Measurements from ENCODE around the gene FIG4.
"Not testable (repeated sequence)": the region's sequence is repeated elsewhere in the genome, so short reads cannot be mapped to it uniquely, and the experiment has no call there.

FIG4 gene

DNA sequence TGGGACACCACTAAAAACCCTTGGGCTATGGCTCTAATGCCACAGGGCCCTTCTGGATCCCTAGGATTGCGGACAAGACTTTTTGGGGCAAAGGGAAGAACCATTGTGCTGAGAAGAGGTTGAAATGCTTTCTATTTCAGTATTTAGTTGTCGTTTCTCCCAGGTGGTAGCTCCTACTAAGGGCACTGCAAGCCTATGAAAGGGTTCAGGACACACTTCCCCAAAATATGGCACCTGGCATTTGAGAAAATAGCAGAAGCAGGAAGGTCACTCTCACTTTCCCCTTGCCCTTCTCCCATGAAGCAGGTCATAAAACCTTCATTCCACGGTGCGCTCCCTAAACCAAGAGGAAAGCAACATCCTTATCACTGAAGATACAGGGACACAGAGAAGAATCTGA, 161.6 kb downstream of the FIG4 start:
- no peak for DNase-seq (ENCODE audit: low read depth in 2 of 3, low spot score in 2 of 3)

DNA sequence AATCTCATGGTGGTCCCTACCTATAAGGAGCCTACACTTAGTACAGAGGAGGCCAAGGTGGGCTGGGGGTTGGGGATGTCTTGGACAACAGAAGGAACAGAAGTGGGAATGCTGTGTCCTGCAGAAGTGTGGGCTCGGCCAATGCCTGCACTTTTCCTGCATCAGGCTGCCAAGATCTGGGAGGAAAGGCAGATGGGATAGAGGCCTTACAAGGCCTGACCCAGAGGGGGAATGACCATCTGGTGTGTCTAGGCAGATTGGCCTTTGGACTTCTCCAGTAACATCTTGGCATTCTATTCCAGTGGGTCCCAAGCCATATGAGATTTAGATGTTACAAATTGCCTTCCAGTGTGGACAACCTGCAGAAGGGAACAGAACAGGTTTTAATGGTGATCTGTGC, 162.3 kb downstream of the FIG4 start:
- no peak for DNase-seq (ENCODE audit: low read depth in 2 of 3, low spot score in 2 of 3)

DNA sequence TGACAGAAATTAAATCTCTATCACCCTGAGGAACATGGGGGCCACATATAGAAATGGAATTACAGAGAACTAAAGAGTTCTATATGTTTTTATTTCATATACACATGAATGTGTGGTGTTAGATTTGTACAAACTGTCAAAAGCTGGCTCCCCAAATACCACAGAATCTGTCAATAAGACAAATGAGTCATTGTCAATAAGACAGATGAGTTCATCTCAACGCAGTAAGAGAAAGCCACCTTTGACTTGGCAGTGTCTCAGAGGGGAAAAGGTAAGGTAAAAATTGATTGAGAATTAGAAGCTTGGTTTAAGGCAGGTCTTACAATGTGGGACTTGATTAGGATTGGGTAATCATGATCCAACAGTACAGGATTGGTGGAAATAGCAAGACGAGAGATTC, 162.9 kb downstream of the FIG4 start:
- no peak for DNase-seq (ENCODE audit: low read depth in 2 of 3, low spot score in 2 of 3)

DNA sequence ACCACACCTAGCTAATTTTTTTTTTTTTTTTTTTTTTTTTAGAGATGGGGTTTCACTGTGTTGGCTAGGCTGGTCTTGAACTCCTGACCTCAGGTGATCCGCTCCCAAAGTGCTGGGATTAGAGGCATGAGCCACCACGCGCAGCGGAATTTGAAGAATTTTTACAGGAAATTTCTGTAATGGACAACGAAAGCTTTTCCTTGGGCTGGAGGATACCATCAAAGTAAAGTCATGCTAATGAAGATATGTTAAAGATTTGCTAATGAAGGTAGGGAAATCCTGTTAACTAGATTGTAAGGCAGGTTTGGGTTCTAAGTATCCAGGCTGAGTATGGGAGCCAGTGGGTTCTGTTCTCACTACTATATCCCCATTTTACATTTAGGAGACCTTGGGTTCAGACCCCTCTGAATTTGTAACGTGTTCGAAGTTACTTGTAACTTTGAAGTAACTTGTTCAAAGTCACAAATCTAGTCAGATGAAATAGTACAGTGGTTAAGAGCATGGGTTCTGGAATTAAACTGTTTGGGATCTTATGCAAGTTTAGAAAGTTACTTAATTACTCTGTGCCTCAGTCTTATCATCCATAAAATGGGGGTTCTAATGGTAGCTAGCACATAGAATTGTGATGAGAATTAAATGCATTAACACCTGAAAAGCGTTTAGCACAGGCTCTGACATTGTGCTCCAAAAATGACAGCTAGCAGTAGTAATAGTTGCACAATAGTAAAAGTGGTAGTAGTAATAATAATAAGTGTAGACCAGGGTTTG, 163.6 kb downstream of the FIG4 start:
- no peak for DNase-seq (ENCODE audit: low read depth in 2 of 3, low spot score in 2 of 3)

DNA sequence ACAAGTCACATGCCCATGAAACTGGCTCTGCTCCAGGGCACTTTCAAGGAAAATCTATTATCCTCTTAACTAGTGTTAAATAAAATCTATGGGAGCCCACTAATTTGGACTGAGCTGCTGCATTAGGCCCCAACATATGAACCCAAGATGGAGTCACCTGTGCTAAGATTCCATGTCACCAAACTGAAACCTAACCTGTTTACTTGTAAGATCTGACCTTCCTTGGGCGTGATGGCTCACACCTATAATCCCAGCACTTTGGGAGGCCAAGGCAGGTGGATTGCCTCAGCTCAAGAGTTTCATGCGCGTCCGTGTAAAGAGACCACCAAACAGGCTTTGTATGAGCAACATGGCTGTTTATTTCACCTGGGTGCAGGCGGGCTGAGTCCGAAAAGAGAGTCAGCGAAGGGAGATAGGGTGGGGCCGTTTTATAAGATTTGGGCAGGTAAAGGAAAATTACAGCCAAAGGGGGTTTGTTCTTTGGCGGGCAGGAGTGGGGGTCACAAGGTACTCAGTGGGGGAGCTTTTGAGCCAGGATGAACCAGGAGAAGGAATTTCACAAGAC, 164.5 kb downstream of the FIG4 start:
- DNase-seq (ENCODE audit: low read depth in 2 of 3, low spot score in 2 of 3) = not testable (repeated sequence)

DNA sequence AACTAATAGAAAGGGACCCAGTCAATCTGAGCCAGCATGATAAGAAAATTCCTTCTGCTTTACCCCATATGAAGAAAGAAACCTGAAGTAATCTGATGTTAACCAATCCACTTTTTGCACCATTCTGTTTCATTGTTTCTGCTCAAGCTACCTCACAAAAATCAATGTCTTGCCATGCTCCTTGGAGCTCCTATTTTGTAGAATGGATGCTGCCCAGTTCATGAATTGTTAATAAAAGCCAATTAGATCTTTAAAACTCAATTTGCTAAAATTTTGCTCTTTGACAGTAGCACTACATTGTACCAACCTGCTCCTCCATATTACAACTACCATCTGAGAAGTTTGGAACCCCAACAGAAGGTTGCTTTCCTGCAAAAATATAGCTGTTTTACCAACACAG, 170.8 kb downstream of the FIG4 start:
- DNase-seq (ENCODE audit: low read depth in 2 of 3, low spot score in 2 of 3) = no peak

DNA sequence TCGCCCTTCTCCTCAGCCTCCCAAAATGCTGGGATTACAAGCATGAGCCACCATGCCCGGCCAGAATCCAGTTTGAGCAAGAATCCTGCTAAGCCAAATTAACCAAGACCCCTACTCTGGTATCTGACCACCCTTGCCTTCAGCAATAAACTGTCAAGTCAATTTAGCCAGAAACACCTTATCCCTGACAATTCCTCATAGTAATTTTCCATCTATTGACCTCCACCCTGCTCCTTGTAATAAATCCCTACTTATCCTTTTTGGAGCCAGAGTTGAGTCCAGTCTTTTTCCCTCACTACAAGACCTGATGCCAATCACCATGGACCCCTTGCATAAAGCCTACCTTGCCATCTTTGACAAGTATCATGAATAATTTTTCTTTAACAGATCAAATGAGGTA, 173.0 kb downstream of the FIG4 start:
- no peak for DNase-seq (ENCODE audit: low read depth in 2 of 3, low spot score in 2 of 3)

DNA sequence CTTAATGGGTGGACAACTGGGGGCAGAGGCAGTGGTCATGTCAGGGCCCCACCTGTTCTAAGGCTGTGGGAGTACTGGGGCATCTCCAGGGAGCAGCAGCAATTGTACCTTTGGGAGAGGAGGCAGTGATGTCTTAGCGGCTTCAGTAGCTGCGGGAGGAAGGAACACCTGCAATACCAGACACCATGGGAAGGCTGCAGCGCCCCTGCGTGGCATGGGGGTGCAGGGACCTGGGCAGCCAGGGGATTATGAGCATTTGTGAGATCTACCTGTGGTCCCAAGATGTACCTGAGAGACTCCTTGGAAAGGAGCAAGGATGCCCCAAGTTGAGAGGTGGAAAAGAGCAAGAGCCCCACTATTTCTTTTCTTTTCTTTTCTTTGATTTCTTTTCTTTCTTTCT, 174.9 kb downstream of the FIG4 start:
- DNase-seq (ENCODE audit: low read depth in 2 of 3, low spot score in 2 of 3) = no peak

DNA sequence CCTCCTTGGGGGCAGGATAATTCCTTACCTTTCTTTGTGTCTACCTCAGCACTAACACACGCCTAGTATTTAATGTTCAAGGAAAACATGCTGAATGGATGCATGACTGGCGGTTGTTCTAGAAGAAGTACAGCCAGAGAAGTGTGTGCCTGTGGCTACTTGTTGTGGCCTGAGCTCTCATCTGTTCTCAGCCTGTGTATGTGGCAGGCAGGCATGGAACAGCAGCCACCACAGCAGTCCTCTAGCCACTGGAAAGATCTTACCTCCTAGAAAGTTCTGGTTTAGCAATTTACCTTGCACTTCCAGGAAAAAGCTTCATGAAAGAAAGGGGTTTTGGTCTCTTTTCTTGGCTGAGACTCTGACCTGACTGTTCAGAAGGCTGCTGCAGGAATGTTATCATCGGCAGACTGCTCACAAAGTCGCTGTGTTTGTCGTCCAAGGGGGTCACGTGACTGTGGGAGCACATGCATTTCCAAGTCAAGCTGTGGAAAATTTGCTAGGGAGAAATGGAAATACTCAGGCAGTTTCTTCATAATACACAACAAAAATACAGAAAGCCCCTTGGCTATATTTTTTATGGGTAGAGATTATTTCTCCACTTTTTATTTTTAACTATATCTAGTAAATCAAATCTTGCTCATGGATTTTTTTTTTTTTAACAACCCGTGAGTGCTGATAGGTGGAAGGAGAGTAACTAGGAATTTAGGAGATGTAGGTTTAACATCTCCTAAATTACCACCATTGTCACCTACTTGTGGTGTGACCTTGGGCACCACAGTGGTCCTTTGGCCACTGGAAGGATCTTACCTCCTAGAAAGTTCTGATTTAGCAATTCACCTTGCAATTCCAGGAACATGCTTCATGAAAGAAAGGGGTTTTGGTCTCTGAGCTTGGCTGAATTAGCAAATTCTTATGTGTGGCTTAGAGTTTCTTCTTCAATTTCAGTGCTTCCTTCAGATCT, 176.2 kb downstream of the FIG4 start:
- DNase-seq (ENCODE audit: low read depth in 2 of 3, low spot score in 2 of 3) = no peak

DNA sequence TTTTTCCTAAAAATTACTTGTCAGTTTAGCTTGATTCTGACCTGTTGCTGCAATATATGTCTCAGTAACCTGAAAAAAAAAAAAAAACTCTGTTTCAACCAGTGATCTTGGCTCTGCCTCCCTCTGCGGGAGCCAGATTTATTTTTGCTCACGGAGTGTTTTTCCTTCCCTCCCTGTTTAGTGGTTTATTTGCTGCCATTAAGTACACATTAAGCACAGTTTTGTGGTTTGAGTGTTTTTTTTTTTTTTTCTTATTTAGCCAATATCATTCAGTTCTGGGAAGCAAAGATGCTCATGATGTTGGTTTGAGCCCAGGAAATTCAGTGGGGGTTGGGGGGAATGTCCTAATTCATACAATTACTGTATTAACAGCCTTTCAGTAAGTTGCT, 176.9 kb downstream of the FIG4 start:
- no peak for DNase-seq (ENCODE audit: low read depth in 2 of 3, low spot score in 2 of 3)

DNA sequence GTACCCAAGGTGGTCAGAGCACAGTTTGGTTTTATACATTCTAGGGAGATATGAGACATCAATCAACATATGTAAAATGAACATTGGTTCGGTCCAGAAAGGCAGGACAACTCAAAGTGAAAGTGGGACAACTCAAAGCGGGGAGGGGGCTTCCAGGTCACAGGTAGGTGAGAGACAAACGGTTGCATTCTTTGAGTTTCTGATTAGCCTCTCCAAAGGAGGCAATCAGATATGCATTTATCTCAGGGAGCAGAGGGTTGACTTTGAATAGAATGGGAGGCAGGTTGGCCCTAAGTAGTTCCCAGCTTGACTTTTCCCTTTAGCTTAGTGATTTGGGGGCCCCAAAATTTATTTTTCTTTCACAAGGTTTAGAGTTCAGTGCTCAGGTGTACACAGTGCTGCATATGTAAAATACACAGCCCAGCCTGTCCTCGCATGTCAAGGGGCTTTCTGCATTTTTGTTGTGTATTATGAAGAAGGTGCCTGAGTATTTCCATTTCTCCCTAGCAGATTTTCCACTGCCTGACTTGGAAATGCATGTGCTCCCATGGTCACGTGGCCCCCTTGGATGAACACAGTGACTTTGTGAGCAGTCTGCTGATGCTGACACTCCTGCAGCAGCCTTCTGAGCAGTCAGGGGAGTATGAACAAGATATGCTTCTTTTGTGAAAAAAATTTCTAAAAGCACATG, 178.4 kb downstream of the FIG4 start:
- DNase-seq (ENCODE audit: low read depth in 2 of 3, low spot score in 2 of 3) = not testable (repeated sequence)

DNA sequence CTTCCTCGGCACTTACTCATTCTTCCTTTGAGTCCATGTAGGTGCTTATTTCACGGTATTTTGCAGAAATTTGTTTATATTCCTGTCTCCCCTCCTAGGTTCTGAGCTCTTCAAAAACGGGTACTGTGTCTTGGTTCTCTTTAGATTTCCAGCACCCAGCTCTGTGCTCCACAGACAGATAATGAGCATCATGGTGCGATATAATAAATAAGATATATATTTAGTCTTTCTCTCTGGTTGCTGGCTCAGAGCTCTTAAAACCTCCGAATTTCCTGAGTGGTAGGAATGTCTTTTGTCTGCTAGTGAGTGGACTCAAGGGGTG, 179.0 kb downstream of the FIG4 start:
- no peak for DNase-seq (ENCODE audit: low read depth in 2 of 3, low spot score in 2 of 3)

DNA sequence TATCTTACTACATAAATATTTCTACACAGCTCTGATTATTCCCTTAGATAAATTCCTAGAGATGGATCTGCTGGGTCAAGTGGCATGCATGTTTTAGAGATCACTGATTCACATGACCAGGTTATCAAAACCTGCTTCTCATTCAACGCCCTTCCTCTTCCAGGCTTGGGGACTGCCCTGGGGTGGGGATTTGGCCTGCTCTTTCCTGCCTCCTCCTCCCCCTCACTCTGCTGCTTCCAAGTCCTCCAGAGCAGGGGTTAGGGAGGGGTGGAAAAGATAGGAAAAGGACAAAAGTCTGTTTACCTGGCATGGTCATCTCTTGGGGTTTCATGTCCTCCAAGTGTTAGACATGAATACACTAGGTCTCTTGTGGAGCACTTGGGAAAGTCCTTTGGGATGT, 181.5 kb downstream of the FIG4 start:
- no peak for DNase-seq (ENCODE audit: low read depth in 2 of 3, low spot score in 2 of 3)

DNA sequence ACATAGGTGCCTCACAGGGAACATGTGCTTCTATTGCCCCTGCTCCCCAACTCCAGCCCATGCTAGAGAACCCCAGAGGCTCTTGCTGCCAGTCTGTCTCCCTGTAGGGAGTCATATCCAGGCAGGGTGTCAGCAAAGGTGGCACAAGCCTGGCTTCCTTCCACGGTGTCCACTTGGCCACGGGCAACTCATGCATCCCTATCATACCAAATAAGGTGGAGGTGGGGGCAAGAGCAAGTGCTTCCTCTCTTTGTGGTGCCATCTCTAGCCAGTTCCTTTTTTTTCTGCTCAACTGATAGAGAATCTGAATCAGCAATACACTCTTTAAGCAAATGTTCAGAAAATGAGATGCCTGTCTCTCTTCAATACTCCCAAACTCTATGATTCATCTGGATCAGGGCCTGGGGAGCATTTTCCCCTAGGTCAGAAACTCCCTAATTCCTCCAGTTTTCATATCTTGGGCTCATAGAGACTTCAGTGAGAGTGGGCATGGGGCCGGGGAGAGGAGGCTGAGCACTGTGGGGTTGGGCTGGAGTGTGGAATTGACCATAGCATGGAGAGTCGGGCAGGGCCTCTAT, 182.0 kb downstream of the FIG4 start:
- DNase-seq (ENCODE audit: low read depth in 2 of 3, low spot score in 2 of 3) = no peak

DNA sequence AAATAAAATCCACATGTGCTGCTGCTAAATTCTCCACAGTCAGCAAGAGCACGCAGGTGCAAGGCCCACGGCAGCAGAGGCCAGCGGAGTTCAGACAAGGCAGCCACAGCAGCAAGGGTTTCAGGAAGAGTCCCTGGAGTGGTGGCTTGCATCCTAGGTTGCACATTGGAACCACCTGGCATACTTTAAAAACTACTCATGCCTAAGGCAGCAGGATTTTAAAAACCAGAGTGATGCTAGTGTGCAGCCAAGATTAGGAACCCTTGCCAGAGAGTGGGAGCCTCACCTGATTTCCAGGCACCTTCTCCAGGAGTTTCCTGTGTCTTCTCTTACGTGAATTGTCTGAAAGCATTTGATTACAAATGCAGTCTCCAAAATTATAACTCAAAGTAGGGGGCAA, 183.0 kb downstream of the FIG4 start:
- no peak for DNase-seq (ENCODE audit: low read depth in 2 of 3, low spot score in 2 of 3)

DNA sequence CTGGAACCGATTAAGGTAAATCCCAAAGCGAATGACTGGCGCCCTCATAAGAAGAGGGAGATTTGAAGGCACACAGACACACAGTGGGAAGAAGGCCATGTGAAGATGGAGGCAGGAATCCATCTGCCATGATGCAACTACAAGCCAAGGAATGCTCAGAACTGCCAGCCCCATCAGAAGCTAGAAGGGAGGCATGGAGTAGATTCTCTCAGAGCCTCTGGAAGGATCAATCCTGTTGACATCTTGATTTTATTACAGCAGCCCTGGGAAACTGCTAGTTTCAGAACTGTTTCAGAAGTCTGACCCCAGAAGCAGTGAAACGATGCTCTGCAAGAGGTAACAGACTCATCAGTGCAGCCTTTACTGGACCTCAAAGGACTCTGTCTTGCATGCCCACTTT, 183.5 kb downstream of the FIG4 start:
- DNase-seq (ENCODE audit: low read depth in 2 of 3, low spot score in 2 of 3) = no peak

Measured in activated CD8-positive, alpha-beta memory T cell treated with anti-CD3 and anti-CD28 coated beads for 48 hours (primary cell).